PC-9 (cell line): Measurements from ENCODE around the gene PEAK3. TPM values are rescaled to one million over a fixed set of nuclear protein-coding genes. Genes with fewer than 3 reads are reported as not detected.

Experiments
- BruUV-seq: library from RNA; stranded (reverse); fragments of 400-500 nt; replicated peaks from 2 replicates; lab custom pipeline; 2021; lab: Mats Ljungman, UMichigan
- CTCF ChIA-PET: fragments of 300-600 bp; sonication (Branson Sonifier 250); formaldehyde crosslinking; loops from one replicate; lab custom pipeline; 2022; ENCODE audit warnings: antibody characterized with exemption; lab: Charles Lee
- POLR2A ChIA-PET: fragments of 300-600 bp; sonication (Branson Sonifier 250); formaldehyde crosslinking; loops from one replicate; lab custom pipeline; 2022; ENCODE audit warnings: antibody characterized with exemption; ENCODE audit not compliant: unreplicated experiment; lab: Charles Lee
- DNase-seq, 2 experiments: peaks; one replicate each; pipeline versions ENCODE4 v3.0.0 to v3.0.0-alpha.2; 2015 to 2022; ENCODE audit warnings: mixed read lengths in 1 of 2
- H2AFZ ChIP-seq: fragments of 200-600 bp; sonication (generic); 2 replicates; pipeline ENCODE4 v1.8.1; 2017; ENCODE audit warnings: antibody characterized with exemption
- H3F3A ChIP-seq: fragments of 200-600 bp; sonication (generic); 2 replicates; pipeline ENCODE4 v1.8.1; 2017; ENCODE audit warnings: antibody characterized with exemption, mild to moderate bottlenecking, low read depth; ENCODE audit not compliant: insufficient read depth
- H3K27ac ChIP-seq: fragments of 200-600 bp; sonication (generic); 2 replicates; pipeline ENCODE4 v1.6.1; 2016; ENCODE audit warnings: mixed run types
- H3K27me3 ChIP-seq: fragments of 200-600 bp; sonication (generic); 2 replicates; pipeline ENCODE4 v1.6.1; 2016; ENCODE audit warnings: low read depth, mixed run types; ENCODE audit not compliant: insufficient read depth
- H3K36me3 ChIP-seq: fragments of 200-600 bp; sonication (generic); 2 replicates; pipeline ENCODE4 v1.6.1; 2016; ENCODE audit warnings: low read depth, mixed run types
- H3K4me1 ChIP-seq: fragments of 200-600 bp; sonication (generic); replicated peaks from 2 replicates; pipeline ENCODE4 v1.6.1; 2016; ENCODE audit warnings: mixed run types; ENCODE audit not compliant: insufficient read depth
- H3K4me2 ChIP-seq: fragments of 200-600 bp; sonication (generic); 2 replicates; pipeline ENCODE4 v1.6.1; 2017; ENCODE audit warnings: mixed run types
- H3K4me3 ChIP-seq: fragments of 200-600 bp; sonication (generic); 2 replicates; pipeline ENCODE4 v1.6.1; 2016; ENCODE audit warnings: mixed run types
- H3K79me2 ChIP-seq: fragments of 200-600 bp; sonication (generic); 2 replicates; pipeline ENCODE4 v1.6.1; 2017; ENCODE audit warnings: low read depth, mixed run types
- H3K9me2 ChIP-seq: fragments of 200-600 bp; sonication (generic); 2 replicates; pipeline ENCODE4 v1.8.1; 2017; ENCODE audit warnings: mild to moderate bottlenecking; ENCODE audit not compliant: insufficient read depth
- H3K9me3 ChIP-seq: fragments of 200-600 bp; sonication (generic); 2 replicates; pipeline ENCODE4 v1.8.1; 2016; ENCODE audit warnings: low read depth; ENCODE audit not compliant: insufficient read depth
- H4K20me1 ChIP-seq: fragments of 200-600 bp; sonication (generic); 2 replicates; pipeline ENCODE4 v1.8.1; 2017; ENCODE audit not compliant: insufficient read depth
- CTCF ChIP-seq: fragments of 200-600 bp; sonication (generic); conservative IDR thresholded peaks from 2 replicates; pipeline ENCODE4 v1.6.1; 2017; ENCODE audit warnings: mixed run types, antibody characterized with exemption, mild to moderate bottlenecking, moderate library complexity
- EZH2 ChIP-seq: fragments of 200-600 bp; sonication (generic); IDR thresholded peaks from 2 replicates; pipeline ENCODE4 v1.8.0; 2017; ENCODE audit warnings: antibody characterized with exemption, low read depth
- intact Hi-C: fragments of 100-400 bp; cut with micrococcal nuclease; formaldehyde crosslinking; loops from one replicate; pipeline ENCODE4 v1.10.0; 2022; ENCODE audit not compliant: unreplicated experiment
- total RNA-seq: library from RNA; stranded (reverse); gene quantifications from 2 replicates; pipeline ENCODE4 v1.2.3, GENCODE V29; 2021

PEAK3 gene
- total RNA-seq, 1 experiment from 2014 or later, result not detected

DNA sequence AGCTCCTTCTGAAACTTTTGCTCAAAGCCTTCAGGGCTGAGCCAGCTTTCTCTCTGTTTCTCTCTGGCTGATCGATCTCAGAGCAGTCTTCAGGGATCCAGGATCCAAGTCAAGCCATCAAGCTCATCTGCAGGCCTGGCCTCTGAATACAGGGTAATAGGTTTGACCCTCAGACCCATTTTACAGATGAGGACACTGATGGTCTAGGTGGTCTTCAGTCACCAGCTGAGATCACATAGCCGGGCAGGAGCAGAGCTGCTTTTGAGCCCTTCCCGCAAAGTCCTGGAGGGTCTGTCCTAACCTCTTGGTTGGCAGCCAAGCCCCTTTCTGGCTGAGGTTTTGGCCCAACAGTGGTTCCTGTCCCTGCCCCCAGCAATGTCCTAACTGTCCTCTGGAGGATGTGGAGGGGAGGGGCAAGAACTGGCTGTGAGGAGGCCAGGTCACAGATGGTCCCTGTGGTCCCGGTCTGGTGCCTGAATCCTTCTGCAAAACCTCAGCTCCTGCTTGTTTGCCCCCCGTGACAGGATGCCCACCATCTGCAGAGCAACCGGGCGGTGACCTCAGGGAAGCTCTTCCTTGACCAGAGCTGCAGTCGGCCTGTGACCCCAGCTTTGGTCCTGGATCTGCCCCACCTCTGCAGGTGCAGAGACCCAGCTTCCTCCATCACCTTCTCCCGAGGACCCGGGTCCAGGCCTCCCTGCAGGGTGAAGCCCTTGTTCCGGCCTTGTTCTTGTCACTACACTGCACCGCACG, 5.8 kb upstream of the PEAK3 start:
- no TSS peak for BruUV-seq
- CTCF ChIA-PET, result no interaction called here

GRCh38 chr19:2286402-2287140, 4.6 kb upstream of the PEAK3 start:
- Histone ChIP-seq H3K4me3 (no peak overlapping the region), H3K4me2 (no peak overlapping the region), H4K20me1 (no peaks in the 10 kb centered on the region), H3K9me3 (no peaks in the 10 kb centered on the region), H3K9me2 (no peaks in the 10 kb centered on the region), H3K79me2 (no peaks in the 10 kb centered on the region), H3K36me3 (no peaks in the 10 kb centered on the region), H3K27me3 (no peaks in the 10 kb centered on the region), H3F3A (no peaks in the 10 kb centered on the region), H3K27ac (no peak overlapping the region), H3K4me1 (no peaks in the 10 kb centered on the region), H2AFZ (no peak overlapping the region)
- BruUV-seq, result no TSS peak
- ChIA-PET POLR2A (no interaction called here), CTCF (no interaction called here)
- no peak for TF ChIP-seq CTCF
- TF ChIP-seq EZH2, result no peak
- no peak for DNase-seq
- intact Hi-C loops, result no loop called here

More for the DNA sequence above, 5.8 kb upstream of the PEAK3 start:
- TF ChIP-seq CTCF (no peak), EZH2 (no peak)
- Histone ChIP-seq H3K27ac (no peak overlapping the region), H3K4me2 (no peak overlapping the region), H3K27me3 (no peaks in the 10 kb centered on the region), H3F3A (no peaks in the 10 kb centered on the region), H3K79me2 (no peaks in the 10 kb centered on the region), H3K9me2 (no peaks in the 10 kb centered on the region), H3K4me1 (no peaks in the 10 kb centered on the region), H3K36me3 (no peaks in the 10 kb centered on the region), H3K9me3 (no peaks in the 10 kb centered on the region), H2AFZ (no peak overlapping the region), H4K20me1 (no peaks in the 10 kb centered on the region), H3K4me3 (no peak overlapping the region)
- POLR2A ChIA-PET, result no interaction called here
- no peak for DNase-seq
- intact Hi-C loops, result no loop called here

DNA sequence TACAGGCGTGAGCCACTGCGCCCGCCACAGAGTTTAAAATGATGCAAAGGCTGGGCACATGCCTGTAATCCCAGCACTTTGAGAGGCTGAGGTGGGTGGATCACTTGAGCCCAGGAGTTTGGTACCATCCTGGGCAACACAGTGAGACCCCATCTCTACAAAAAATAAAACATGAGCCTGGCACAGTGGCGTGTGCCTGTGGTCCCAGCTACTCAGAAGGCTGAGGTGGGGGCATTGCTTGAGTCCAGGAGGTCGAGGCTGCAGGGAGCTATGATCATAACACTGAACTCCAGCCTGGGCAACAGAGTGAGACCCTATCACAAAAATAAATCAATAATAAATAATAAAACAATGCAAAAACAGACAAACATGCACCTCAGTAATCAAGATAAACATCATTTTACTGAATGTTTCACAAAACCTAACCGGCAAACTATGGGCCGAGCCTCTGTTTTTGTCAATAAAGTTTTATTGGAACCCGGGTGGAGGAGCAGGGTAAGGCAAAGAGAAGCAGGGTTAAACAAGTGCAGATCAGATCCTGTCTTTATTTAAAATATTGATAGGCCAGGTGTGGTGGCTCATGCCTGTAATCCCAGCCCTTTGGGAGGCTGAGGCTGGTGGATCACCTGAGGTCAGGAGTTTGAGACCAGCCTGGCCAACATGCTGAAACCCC, 2.0 kb upstream of the PEAK3 start:
- Histone ChIP-seq H3K79me2 (no peaks in the 10 kb centered on the region), H2AFZ (no peak overlapping the region), H3F3A (no peaks in the 10 kb centered on the region), H3K27me3 (no peaks in the 10 kb centered on the region), H3K4me1 (no peaks in the 10 kb centered on the region), H3K9me2 (no peaks in the 10 kb centered on the region), H3K4me3 (no peak overlapping the region), H3K9me3 (no peaks in the 10 kb centered on the region), H4K20me1 (no peaks in the 10 kb centered on the region), H3K36me3 (no peaks in the 10 kb centered on the region), H3K27ac (no peak overlapping the region), H3K4me2 (no peak overlapping the region)
- CTCF ChIA-PET, result no interaction called here
- TF ChIP-seq EZH2, result no peak
- BruUV-seq, result no TSS peak
- POLR2A ChIA-PET, result no interaction called here
- DNase-seq, result no peak
- intact Hi-C loops, result no loop called here
